Ecto neural progenitor cell (in vitro differentiated cells): Measurements from ENCODE around the gene CEP152.
"Not testable (repeated sequence)": the region's sequence is repeated elsewhere in the genome, so short reads cannot be mapped to it uniquely, and the experiment has no call there.

ENCODE experiments used
- DNase-seq: peaks from one replicate; pipeline ENCODE4 v3.0.0-alpha.2; 2018; ENCODE audit warnings: low spot score

CEP152 gene

DNA sequence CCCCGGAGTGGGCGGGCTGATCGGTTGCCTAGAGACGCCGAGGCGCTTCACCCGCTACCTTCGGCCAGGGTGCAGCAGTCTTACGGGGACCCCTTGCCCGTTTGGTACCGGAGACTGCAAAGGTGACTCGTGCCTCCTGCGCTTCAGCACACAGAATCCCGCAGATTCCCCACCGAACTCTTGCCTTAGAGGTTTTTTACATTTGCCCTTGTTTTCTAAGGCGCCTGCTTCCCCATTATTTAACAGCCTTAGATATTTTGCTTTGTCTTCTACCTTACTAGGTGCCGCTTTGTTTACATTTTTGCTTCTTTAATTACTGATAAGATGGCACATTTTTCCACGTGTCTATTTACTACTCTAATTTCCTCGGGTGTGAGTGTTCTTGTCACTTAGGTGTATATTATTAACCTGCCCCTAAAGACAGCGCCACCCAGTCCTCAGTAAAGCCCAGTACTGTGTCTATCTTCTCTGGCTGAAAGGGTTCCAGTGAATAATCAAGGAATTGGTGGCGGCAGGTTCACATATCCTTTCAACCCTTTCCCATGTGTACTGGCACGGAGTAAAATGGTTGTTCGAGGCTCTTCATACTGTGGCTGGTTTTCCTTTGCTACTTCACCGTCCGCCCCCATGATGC lies 573 bp upstream of the CEP152 start:
- DNase-seq, result no peak

DNA sequence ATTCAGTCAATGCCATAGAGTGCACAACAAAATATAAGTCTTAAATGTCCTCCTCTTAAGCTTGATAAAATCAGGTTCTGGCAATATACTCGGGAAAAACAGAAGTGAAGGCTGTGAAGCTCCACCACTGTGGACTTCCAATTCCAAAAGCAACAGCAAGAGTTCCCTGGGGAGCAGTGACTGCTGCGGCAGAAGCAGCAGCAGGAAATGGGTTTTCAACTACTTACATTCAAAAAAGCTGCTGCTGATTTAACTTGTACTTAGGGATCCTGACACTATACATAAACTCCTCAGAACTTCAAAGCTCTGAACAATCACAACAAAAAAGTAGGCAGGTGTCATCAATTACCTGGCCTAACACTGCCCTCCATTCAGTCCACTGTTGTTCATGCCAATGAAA lies 4.7 kb downstream of the CEP152 start:
- no peak for DNase-seq

DNA sequence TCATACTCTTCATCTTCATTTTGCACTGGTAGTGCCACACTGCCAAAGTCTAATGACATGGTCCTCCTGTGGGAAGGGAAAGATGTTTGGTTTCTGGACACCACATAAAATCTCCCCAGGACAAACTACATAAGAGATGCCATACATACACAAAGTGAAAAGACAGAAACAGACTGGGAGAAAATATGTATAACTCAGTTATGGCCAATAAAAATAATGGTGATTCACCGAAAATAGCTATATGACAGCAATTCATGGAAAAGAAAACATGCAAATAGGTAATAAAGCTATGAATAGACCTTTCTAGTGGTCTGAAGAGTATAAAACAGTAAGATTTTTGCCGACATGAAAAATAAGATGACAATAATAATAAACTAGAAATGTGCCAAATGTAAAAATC lies 5.3 kb downstream of the CEP152 start:
- DNase-seq, result no peak

DNA sequence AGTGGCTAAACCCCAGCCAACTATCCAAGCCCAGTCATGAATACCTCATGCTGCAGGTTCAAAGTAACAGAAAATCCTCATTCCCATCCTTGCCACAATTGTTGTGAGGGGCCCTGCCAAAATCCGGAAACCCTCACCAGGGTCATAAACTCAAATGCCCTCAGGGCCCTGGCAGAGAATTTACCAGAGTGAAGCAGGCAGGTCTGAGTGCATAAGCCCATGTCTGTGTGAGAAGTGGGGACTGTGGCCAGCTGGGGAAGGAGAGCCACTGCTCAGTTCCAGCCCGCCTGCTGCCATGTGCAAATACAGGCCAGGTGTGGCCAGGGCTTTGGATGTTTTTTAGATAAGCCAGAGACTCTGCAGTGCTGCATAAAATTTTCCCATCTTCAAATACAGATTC lies 7.0 kb downstream of the CEP152 start:
- DNase-seq, result no peak

DNA sequence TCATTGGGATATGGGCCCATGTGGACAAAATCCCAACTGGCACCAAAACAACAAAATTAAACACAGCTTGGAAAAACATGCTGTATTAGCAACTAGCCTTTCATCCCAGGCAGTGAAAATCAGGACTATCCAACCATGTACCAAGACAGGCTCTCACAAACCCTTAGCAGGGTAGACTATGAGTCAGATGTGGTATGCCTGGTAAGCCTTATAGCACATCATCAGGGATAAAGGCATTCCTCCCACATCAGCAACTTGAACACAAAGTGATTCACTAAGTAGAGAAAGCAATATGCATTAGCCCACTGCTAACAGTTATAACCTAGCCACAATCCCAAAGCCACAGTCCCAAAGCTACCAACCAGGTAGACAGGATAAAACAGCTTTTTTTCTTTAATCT lies 8.0 kb downstream of the CEP152 start:
- DNase-seq, result no peak

DNA sequence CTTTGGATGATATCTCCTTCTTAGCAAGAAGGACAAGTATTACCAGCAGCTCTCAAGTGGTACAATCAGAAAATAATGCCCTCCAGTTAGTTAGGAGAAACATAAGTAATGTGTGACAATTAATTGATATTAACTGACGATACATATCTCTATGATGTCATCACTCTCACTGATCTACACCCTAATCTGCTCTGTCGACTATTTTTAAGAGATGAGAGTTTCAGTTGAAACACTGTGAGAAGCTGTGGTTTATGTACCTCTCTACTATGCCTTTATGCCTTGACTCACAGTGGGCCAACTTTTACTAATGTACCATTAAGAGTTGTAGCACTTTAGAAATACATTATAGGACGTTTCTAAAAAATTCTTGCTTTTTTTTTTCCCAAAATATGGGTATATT lies 8.6 kb downstream of the CEP152 start:
- DNase-seq, result no peak

DNA sequence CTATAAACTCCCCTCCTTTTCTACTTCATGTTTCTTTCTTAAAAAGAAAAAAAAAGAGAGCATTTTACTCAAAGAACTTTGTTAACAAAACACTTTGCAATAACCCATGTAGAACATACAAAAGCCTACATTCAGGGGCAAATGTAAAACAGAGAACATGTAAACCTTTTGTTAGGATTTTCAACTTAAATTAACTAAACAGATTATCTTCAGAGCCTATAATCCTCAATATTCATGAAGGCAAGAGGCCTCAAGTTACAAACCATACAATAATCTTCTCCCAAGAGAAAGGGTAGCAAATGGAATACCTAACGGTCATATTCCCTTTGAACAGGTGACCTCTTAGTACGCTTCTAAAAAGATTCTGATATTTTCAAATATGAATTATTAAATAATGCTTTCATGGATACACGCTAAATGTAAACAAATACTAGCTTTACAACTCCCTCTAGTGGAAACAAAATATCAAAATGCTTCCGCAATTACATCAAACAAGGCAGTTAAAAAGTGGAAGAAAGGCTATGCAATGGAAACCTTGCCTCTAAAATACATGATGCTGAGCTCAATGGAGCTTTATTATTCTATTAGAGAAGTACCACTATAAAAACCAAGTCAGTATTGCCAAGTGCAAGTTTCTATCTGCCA lies 9.9 kb downstream of the CEP152 start:
- DNase-seq, result no peak

DNA sequence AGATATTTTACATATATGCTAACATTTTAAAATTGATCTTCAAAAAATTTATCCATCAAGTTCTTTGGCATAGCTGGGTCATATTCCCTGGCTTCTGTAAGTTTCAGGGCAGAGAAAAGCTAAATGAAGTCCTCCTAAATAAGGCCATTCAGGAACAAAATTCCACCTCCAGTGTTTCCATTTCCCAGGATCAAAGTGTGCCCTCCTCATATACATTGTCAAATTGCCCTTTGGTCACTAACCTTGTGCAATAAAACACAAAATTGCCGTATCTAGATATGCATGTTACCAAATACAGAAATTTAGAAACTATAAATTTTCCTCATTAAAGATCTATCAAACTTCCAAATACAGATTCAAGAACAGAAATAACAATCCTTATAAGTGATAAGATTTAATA lies 10.6 kb downstream of the CEP152 start:
- DNase-seq, result no peak

DNA sequence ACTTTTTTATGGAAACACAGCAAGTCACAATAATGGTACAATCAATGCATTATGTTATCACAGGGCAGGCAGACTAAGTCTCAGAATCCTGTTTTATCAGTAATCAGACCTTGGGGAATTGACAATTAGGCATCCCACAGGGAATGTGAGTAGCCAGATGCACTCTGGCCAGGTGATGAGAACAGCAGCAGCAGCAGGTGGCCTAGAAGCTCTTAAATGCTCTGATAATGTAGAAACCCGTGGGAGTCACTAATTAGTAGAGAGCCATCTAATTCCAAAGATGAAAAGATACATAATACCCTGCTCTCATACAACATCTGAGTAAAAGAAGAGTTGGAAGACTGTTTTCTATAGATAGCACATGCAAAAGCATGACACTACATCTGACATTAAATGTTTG lies 12.6 kb downstream of the CEP152 start:
- no peak for DNase-seq

DNA sequence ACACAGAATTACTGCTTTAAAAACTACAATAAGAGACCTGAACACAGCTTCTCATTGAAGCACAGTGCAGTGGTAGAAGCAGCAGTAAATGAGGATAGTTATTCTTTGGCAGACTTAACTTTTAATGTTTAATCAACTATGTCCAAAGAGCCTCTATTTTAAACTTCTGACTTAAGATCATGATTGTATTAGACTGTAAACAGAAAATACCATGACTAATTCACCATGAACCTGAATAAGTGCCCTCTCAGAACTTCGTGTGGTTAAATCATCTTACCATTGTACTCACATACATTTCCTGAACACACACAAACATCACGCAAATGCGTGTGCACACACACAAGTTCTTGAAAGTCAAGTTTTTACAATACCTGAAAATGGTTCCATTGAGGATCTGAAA lies 13.9 kb downstream of the CEP152 start:
- no peak for DNase-seq

DNA sequence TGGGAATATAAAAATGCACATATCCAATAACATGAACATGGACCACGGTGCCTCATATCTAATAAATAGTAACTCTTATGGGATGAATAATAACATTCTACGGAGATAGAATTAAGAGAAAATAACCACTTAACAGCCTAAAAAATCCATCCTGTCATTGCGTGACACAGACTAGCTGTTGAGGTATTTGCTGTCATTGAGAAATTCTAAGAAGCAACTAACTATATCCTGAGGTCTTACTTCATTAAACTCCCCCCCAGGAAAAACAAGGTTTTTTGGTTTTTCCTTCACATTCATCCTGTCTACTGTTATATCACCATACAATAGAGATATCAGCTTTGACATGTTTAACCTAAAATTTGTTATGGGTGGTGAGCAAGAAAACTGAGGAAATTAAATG lies 14.3 kb downstream of the CEP152 start:
- DNase-seq, result no peak

DNA sequence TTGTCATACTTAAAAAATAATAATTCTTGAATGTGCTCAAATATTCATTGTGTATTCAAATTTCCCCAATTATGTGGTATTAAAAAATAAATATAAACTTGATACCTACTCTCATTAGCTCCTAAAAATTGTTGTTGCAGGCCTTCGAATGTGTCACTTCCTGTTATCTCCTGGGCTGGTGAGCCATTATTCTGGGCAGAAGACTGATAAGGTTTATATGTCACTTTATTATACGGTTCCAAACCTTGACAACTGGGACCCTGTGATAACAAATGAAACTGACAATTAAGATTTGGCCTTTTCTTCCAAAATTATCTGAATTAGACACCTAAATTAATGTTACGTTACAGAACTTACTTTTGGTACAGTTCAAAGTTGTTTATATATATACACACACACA lies 15.0 kb downstream of the CEP152 start:
- DNase-seq, result no peak

DNA sequence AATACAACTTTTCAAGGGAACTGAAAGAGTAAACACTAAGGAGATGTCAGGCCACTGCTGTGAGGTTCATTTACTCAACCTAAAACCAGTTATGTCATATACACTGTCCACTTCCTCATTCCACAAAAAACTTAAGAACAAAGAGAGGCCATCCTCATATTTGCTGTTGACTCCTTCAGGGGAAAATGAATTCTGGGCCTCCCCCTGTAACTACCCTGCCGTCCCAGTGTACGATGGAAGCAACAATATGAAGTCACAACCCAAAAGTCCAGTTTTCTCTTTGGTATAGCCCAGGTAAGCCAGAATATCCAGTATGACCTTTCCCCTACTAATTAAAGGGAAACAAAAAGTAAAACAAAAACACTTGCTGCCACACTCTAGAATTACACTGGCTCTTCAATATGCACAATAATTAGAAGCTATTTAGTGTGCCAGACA lies 16.2 kb downstream of the CEP152 start:
- DNase-seq, result no peak

DNA sequence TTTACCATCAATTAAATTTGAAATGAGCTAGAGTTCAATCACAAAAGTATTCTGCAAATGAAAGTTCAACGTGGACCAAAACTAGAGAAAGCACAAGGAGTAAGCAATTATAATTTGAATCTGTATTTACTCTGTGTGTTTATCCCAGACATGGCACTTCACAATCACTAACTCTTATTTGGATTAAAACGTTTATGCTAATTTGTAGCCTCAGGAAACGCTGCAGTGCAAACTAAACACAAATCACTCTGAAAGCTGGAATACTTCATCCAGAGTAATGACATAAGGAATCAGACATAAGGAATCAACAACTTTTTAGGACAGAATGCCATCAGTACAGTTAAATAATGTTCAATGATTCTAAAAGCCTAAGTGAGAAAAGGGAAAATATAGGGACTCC lies 18.5 kb downstream of the CEP152 start:
- DNase-seq, result no peak

DNA sequence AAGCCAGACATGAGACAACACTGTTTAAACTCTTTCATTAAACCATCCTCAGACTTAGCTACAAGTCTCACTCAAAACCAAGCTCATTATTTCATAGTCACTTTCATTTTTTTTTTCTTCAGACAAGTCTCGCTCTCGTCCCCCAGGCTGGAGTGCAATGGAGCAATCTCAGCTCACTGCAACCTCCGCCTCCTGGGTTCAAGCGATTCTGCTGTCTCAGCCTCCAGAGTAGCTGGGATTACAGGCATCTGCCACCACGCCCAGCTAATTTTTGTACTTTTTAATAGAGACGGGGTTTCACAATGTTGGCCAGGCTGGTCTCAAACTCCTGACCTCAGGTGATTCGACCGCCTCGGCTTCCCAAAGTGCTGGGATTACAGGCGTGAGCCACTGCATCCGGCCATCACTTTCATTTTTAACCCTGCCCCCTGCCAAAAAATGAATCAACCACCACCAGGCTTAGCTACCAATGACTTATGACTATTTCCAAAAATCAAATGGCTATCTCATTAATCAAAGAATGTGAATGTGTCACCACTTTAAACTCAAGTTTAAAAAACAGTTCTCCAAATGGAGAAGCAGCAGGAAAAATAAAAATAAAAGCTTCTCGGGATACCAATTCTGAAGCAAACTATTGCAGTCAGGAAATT lies 20.3 kb downstream of the CEP152 start:
- not testable (repeated sequence) for DNase-seq

DNA sequence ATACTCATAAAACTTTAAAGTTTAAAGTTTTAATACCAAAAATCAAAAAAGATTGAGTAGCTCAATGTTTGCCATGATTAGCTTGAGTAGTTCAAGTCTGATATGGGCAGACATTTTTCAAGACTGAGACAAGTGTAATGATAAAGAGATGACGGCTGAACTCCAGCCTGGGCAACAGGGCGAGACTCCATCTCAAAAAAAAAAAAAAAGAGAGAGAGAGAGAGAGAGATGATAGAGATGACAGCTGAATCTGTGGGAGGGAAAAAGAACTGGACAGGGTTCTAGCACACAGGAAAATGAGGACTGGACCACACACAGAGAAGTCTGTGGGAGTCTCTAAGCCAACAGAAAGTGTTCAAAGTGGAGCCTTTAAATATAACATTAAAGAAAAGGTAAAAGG lies 25.2 kb downstream of the CEP152 start:
- no peak for DNase-seq

DNA sequence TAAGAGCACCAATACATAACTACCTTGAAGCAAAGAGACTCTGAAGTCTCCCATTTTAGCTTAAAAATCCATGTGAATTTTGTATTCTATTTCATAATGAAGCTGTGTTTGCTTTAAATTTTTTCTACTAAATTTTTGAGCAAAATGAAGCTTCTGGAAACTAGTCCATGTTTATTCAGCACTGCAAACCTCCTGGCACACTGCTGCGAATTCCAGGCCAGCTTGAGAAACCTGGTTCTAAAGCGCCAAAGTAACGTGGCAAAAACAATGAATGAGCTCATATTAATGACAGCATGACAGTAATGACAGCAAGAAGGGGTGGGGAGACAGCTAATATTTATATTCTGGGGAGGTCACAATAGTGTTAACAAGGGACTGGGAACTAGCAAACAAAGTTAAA lies 25.7 kb downstream of the CEP152 start:
- DNase-seq, result no peak

DNA sequence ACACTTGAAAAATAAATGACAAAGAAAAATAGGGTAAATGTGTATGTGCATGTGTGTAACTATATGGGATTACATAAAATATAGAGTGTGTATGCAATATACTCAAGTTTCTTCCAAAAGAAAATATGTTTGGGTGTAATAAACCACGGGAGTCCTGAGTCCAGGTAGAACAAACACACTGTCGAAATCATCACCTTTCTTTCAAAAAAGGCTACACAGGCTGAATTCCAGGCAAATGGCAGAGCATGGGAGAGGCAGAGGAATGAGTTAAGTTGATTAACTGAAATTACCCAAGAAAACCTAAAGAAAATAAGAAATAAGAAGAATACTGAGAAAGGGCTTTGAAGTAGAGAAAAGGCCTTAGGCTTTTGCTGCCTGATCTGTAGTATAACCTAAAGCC lies 26.1 kb downstream of the CEP152 start:
- no peak for DNase-seq

DNA sequence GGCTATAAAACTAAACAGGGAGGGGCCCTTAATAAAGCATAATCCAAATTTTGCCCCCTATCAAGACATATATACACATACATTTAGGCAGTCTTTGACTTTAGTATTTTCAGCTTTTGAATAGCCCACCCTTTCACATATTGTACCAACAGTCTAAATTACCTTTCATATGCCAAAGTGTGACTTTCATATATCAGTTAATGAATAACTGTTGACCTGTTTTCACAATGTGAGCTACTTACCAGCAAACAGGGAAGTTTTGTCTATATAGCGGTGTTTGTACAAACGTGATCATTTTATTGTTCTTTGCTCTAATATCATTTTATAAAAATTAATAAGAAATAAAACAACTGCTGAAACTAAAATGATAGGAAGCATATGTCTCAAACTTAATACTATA lies 28.0 kb downstream of the CEP152 start:
- DNase-seq, result no peak

DNA sequence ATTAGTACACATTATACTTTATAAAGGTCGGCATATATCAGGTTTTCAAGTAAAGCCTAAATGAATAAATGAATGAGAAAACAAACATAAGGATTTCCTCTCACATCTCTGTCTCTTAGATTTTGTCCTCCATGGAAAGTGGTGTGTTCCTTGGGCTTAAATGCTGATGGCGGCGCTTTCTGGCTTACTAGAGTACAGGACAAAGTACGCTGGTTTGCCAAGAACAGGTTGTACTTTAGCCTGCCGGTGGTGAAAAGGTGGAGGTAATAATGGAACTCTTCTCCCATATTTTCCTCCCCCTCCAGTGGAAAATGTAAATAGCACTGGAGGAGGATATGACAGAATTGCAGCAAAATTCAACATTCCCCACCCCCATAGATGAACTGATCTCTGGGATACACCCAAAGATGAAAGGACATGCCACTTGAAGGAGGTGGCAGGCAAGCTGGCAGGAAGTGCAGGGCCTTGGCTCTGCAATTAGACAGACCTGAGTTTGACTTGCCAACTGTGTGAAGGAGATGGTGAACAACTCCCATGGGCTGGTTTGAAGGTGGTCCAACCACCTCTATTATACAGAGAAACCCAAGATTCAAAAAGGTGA lies 29.3 kb downstream of the CEP152 start:
- no peak for DNase-seq

DNA sequence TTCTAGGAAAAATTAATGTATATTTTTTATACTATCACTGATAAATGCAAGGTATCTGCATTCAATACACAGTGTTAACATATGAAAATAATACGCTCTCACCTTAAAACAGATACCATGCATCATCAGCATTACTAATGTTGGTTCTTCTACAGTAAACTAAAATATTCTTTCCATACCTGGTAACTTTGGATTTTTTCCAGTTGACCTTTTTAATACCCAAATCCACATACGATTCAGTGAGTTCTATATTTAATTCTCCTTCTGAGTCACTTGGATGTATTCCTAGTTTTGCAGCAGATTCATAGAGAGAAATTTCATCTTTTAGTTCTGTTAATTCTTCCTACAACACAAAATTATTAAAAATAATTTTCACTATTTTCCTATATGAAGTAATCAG lies 29.9 kb downstream of the CEP152 start:
- DNase-seq, result no peak

DNA sequence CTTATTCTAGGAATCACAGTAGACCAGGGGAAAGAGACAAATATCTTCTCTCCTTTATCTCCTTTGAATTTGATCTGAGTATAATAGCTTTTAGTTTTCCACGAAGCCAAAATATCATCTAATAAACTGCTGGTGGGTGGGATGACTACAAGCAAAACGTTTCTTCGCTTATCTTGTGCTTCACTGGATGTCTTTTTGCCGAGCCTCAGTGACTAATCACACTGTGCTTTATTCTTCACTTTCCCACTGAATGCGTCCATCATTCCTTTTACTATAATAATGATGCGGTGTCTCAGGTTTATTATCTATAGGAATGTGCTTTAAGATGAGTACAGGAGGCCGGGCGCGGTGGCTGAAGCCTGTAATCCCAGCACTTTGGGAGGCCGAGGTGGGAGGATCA lies 32.5 kb downstream of the CEP152 start:
- no peak for DNase-seq

DNA sequence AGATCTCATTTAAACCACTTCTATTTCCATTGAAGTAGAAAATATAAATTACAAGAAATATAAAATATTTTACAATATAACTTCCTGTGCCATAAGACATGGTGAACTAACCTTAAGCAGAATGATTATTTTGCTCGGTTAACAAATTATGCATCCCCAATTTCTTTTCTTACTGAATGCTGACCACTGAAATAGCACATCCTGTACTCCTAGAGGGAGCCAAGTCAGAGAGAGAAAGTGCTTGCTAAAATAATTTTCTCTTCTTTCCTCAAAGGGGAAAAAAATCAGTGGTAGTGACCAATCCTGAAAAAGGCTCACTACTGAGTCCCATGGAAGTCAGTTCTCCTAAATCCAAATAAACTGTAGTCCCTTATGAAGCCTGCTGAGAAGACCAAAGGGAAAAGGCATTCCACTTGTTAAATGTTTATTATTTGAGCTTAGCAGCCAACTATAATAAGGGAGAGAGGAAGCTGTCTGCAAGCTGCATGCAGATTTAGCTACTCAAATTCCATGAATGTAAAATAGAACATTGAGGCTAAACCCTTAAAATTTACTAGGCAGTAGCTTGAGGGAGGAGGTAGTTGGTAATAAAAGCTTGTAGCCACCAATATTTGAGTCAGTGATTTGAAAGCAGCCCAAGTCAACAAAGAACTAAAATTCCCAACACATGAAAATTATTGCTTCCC lies 33.1 kb downstream of the CEP152 start:
- DNase-seq, result no peak
